HG03159 (cell line): ENCODE measurements around the gene CYP27B1.
"Not testable (repeated sequence)": the region's sequence is repeated elsewhere in the genome, so short reads cannot be mapped to it uniquely, and the experiment has no call there.

Experiments
- ATAC-seq: cut with Tn5 transposase; IDR thresholded peaks from one replicate; pipeline ENCODE4 v1.9.1; 2021; ENCODE audit warnings: mild to moderate bottlenecking, moderate library complexity; ENCODE audit not compliant: unreplicated experiment

Gene CYP27B1

DNA sequence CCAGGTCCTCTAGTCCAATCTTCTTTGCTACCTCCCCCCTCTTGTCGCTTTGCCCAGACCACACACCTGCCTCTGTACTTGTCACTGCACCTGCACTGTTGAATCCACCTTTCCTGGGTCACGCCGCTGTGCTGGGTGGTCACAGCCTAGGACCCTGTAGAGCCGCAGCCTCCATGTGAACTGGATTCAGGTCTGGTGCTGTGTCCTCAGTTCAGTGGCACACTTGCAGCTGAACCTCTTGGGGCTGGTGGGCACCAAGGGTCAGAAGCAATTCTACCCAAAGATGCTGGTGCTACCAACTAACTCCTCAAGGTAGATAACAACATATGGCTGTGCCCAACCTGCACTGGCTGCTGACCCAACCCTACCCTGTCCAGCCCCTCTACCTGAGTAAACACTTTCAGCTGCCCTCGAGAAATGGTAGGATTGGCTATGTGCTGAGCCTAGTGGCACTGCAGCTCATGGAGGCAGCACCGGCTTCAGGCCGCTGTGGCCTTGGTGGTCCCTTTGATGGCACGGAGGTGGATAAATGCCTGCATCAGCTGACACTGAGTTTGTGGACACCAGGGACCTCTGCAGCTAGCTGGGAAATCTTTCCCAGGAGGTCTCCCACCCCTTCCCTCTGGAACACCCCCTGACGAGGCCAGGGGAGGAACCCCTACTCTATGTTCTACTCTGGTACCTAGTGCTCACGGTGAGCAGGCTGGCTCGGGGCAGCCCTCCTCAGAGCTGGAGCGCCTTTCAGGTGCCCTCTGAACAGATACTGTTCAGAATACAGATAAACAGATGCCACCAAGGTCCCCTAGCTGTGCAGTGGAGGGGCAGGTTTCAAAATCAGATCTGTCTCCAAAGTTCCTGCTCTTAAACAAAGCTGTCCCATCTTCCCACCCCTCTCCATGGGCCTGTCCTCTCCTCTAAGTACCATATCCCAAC is 42.6 kb downstream of the CYP27B1 start:
- no peak for ATAC-seq

DNA sequence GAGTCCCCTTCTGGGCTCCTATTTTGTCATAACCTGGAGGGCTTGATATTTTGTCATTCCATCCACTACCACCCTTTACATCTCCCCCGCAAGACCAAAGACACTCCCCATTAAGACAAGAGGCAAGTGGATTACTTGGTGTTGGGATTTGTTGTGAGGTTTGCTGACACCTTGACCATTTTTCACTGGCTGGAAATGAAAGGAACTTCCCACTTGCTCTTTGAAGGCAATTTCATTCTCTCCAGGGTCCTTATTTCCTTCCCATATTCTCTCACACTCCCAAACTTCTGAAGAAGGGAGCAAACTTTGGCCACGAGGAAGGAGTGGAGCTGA is 43.3 kb downstream of the CYP27B1 start:
- no peak for ATAC-seq

DNA sequence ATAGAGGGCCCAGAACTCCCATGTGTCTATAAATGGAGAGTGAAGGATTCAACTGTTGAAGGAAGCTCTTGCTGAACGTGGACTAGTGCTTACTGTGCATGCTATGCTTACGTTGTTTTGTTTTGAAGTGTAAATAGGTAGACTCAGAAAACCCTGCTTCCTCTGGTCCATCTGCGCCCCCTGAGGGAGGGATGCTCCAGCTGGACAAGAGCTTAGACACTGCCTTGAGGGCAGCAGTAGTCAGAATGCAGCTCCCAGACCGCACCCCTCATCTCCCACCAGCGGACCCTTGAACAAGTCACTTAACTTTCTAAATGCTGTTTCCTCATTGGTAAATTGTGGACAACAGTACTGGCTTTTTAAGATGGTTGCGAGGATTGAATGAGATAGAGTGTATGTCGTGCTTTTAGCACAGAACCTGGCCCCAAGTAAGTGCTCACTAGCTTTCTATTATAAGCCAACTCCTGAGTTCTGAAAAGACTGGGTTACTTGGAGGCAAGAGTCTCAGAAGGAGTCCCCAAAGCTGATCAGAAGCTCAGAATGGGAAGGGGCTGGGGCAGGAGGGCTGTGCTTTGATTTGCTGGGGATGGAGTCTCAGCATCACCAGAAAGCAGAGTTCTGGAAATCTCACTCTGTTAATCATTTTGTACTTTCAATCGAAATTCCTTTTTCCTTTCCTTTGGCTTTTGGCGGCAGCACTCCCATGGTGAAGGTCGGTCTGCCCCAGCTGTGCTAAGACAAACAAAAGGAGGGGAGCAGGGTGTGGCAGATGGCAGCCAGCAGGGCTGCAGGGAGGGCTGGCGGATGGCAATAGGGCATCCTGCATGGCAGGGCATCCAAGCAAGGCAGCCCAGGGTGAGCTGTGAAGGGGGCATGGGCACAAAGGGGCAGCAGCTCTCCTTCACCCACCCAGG is 43.9 kb downstream of the CYP27B1 start:
- ATAC-seq: no peak

DNA sequence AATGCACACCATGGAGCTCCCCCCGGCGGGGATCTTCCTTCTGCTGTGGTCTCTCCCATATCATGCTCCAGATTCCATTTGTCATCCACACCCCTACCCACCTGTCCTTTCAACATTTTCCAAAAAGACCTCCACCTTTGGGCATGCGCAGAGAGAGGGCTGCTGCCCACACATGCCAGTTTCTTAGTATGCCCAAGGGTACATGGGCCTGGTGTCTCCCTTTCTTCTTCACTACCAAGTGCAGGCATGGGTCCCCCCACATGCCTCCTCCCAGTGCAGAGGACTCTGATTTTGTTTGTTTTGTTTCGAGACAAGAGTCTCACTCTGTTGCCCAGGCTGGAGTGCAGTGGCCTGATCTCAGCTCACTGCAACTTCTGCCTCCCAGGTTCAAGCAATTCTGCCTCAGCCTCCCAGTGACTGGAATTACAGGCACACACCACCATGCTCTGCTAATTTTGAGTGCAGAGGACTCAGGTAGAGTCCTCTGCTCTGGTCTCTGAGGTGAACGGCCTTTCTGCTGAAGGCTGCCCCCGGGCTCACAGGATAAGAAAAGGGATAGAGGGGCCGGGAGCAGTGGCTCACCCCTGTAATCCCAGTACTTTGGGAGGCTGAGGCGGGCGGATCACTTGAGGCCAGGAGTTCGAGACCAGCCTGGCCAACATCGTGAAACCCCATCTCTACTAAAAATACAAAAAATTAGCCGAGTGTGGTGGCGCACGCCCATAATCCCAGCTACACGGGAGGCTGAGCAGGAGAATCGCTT is 44.9 kb downstream of the CYP27B1 start:
- ATAC-seq: not testable (repeated sequence)

DNA sequence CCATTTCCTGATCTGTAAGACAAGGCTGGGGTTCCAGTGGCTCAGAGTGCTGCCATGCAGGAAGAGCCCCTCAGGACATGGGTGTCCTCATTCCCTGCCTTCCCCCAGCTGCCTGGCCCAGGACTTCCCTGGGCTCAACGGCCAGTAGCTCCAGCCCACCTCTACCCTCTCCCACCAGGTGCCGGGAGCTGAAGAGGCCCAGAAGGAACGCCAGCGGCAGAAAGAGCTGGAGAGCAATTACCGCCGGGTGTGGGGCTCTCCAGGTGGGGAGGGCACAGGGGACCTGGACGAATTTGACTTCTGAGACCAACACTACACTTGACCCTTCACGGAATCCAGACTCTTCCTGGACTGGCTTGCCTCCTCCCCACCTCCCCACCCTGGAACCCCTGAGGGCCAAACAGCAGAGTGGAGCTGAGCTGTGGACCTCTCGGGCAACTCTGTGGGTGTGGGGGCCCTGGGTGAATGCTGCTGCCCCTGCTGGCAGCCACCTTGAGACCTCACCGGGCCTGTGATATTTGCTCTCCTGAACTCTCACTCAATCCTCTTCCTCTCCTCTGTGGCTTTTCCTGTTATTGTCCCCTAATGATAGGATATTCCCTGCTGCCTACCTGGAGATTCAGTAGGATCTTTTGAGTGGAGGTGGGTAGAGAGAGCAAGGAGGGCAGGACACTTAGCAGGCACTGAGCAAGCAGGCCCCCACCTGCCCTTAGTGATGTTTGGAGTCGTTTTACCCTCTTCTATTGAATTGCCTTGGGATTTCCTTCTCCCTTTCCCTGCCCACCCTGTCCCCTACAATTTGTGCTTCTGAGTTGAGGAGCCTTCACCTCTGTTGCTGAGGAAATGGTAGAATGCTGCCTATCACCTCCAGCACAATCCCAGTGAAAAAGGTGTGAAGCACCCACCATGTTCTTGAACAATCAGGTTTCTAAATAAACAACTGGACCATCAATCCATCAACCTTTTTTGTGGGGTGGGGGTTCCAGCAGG is 46.0 kb downstream of the CYP27B1 start:
- ATAC-seq: no peak

DNA sequence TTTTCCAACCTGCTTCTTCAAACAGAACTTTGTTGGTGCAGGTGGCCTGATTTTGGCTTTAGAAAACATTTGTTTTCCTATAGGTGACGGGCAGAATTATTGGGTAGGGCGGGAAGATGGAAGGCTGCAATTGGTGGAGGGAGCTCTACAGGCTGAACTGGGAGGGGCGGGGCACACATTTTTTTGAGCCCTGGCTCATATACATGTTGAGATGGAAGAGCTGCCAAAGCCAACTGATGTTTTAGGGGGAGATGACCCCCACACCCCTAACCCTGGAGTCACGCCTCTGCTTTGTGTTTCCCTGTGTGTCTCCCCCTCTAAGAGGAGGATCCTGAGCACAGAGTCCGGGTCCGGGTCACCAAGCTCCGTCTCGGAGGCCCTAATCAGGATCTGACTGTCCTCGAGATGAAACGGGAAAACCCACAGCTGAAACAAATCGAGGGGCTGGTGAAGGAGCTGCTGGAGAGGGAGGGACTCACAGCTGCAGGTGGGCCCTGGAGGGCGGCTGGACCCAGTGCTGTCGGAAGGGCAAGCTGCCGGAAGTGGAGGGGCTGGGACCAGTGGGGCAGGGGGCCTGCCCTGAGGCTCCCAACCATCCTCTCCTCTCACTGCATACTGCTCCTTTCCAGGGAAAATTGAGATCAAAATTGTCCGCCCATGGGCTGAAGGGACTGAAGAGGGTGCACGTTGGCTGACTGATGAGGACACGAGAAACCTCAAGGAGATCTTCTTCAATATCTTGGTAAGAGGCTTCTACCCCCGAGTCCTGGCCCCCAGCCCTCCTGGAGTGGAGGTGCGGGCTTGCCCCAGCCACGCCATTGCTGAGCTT is 46.9 kb downstream of the CYP27B1 start:
- no peak for ATAC-seq

DNA sequence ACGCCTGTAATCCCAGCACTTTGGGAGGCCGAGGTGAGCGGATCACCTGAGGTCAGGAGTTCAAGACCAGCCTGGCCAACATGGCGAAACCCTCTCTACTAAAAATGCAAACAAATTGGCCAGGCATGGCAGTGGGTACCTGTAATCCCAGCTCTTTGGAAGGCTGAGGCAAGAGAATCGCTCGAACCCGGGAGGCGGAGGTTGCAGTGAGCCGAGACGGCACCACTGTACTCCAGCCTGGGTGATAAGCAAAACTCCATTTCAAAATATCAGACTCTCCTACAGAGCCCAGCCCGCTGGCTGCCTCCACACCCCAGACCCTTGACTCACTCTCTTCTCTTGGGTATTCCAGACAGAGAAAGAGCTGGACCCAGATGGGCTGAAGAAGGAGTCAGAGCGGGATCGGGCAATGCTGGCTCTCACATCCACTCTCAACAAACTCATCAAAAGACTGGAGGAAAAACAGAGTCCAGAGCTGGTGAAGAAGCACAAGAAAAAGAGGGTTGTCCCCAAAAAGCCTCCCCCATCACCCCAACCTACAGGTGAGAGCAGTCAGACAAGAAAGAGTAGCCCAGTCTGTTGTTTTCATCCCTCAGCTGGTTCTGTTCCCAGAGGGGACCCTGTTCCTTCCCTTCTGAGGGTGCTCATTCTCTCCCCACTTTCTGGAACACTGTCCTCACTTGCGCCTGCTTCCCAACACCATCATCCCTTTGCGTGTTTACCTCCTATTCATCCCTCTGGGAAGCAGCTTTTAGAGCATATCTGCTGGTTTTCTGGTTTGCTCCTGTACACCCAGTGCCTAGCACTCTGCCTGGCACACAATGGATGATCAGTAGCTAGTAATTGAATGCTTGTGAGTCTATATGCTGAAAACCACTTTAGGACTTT is 48.0 kb downstream of the CYP27B1 start:
- ATAC-seq: no peak

DNA sequence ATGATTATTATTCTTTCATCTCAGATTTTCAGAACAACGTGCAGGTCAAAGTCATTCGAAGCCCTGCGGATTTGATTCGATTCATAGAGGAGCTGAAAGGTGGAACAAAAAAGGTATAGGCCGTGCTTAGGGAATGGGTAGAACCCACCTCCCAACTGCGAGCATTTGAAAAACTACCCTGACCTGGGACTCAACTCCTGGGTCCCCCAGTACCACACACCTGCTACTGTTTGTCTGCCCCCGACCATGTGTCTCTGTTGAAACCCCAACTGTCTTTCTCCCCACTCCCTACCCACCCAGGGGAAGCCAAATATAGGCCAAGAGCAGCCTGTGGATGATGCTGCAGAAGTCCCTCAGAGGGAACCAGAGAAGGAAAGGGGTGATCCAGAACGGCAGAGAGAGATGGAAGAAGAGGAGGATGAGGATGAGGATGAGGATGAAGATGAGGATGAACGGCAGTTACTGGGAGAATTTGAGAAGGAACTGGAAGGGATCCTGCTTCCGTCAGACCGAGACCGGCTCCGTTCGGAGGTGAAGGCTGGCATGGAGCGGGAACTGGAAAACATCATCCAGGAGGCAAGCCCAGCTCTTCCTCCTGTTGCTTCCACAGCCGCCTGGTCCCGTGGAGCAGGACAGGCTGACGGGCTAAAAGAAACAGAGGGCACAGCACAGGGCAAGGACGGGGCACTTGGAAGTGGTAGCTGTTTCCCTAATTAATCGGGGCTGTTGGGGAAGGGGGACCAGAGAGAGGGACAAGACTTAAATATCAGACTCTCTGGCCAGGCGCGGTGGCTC is 48.8 kb downstream of the CYP27B1 start:
- ATAC-seq: no peak

DNA sequence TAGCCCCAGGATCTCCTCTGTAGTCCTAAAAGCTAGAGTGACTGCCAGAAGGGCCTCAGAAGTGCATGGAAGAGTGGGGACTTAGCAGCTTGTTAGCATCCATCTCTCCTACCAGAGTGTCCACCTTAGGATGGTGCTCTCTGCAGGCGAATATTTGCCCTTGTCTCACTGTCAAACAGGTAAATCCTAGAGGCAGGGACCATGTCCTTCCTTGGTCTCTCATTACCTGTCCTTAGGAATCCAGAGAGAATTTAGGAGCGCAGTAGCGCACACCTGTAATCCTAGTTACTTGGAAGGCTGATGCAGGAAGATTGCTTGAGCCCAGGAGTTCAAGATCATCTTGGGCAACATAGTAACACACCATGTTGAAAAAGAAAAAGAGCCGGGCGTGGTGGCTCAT is 49.7 kb downstream of the CYP27B1 start:
- ATAC-seq: no peak

DNA sequence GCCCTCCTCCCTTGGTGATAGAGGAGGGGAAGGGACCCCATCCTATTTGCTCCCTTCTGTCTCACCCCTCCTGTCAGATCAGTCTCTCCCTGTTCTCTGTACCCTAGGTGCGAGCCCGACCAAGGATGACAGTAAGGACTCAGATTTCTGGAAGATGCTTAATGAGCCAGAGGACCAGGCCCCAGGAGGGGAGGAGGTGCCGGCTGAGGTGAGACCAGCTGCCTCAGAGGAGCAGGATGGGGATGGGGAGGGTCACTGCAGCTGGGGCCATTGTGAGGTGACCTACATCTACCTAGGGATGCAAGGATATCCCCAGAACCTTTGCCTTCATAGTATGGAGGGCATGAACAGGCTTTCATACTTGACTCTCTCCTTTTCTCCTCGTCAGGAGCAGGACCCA is 50.6 kb downstream of the CYP27B1 start:
- ATAC-seq: no peak

DNA sequence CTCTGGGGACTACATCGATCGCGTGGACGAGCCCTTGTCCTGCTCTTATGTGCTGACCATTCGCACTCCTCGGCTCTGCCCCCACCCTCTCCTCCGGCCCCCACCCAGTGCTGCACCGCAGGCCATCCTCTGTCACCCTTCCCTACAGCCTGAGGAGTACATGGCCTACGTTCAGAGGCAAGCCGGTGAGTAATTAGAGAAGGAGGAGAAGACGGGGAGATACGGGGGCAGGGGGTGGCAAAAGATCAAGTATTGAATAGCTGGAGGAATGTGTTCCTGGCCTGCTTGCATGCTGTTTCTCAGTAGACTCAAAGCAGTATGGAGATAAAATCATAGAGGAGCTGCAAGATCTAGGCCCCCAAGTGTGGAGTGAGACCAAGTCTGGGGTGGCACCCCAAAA is 51.1 kb downstream of the CYP27B1 start:
- ATAC-seq: no peak

DNA sequence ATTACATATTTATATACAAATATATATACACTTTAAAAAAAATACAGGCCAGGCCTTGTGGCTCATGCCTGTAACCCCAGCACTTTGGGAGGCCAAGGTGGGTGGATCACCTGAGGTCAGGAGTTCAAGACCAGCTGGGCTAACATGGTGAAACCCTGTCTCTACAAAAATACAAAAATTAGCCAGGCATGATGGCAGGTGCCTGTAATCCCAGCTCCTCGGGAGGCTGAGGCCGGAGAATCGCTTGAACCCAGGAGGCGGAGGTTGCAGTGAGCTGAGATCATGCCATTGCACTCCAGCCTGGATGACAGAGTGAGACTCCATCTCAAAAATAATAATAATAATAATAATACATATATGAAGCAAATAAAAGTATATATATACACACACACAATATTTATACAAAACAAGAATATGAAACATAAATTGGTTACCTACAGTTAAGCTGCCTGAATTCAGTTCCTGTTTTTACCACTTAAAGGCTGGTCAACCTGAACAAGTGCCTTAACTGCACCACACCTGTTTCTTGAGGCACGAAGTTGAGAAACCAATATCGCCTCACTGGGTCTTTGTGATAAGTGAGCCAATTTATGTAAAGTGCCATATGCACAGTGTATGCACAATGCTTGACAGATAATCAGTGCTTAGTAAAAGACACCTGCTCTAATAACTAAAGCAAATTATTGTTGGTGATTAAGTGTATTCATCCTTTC is 51.7 kb downstream of the CYP27B1 start:
- peak; percentile 63 for ATAC-seq

DNA sequence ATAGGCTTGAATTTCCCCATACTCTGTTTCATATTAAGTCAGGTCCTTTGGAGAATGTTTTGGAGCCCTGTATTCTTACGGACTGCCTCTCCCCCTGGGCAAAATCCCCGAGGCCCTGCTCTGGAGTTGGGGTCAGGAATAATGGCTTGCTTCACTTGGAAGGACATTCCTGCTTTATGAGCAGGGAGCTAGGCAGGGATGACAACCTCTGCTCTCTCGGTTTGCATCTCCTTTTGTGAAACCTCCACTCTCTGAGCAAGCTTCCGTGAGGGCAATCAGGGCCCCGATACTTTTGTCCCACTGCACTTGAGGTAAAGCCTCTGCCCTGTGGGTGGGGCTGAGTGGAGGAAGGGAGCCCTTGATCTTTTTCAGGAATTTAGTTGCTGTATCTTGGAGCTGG is 53.7 kb downstream of the CYP27B1 start:
- ATAC-seq: no peak

DNA sequence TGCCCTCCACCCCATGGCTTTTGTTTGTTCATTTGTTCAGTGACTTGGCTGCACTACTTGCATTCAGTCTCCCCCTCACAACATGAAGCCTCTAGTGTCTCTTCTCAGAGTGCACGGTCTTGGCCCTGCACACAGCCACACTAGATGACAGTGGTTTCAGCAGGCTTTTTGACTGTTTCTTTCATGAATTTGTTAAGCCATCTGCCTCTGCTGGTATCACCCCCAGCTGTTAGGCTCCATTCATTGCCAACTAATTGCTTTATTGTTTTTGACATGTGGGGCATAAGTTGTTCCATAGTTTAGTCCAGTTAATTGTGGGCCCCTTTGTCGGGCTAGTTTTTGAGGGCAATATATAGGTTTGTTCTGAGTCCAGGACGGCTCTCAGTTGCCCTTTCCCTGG is 54.2 kb downstream of the CYP27B1 start:
- ATAC-seq: no peak
